ENCODE results near the gene GPR39.
"Not testable (repeated sequence)": the region's sequence is repeated elsewhere in the genome, so short reads cannot be mapped to it uniquely, and the experiment has no call there.

Gene GPR39

DNA sequence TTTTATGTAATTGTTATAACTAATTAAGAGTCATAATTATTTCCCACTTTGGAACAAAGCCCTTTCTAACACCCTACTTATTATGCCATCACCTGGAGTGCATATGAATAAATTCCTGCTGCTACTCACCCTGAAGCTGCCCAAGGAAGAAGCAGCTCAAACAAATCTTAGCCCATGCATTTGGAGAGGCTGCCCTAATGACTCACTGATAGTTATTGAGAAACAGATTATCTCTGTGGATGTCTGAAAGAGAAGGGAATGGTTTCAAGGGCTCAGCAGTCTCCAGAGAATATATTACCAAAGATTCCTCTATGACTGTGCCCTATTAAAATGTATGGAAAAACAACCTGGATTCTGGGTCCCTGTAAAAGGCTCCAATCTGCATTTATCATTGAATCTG, 81.0 kb downstream of the GPR39 start:
- ATAC-seq (replicated peaks), result no peak
- H3K4me1 Mint-ChIP-seq (ENCODE audit: low read depth in 2 of 2), result no peaks in the 10 kb centered on the region

GRCh38 chr2:132503701-132504100, 87.1 kb downstream of the GPR39 start:
- ATAC-seq (replicated peaks) (no peak), DNase-seq (no peak)
- Mint-ChIP-seq H3K27ac (no peak overlapping the region), H3K36me3 (ENCODE audit: insufficient read depth) (no peaks in the 10 kb centered on the region), H3K4me3 (no peak overlapping the region), H3K4me1 (ENCODE audit: low read depth in 2 of 2) (no peaks in the 10 kb centered on the region), H3K27me3 (no peaks in the 10 kb centered on the region), H3K9me3 (peaks cover 9 to 29% of the 10 kb centered on the region in 2 donors)

More for the DNA sequence above, 81.0 kb downstream of the GPR39 start:
- H3K4me3 Mint-ChIP-seq, result no peak overlapping the region
- no peaks in the 10 kb centered on the region for H3K27me3 Mint-ChIP-seq
- DNase-seq, result no peak
- no peak overlapping the region for H3K27ac Mint-ChIP-seq
- H3K36me3 Mint-ChIP-seq (ENCODE audit: insufficient read depth), result no peaks in the 10 kb centered on the region
- H3K9me3 Mint-ChIP-seq, result peaks cover 7 to 37% of the 10 kb centered on the region in 2 donors

GRCh38 chr2:132515010-132515409, 98.4 kb downstream of the GPR39 start:
- no peaks in the 10 kb centered on the region for H3K4me1 Mint-ChIP-seq (ENCODE audit: low read depth in 2 of 2)
- peaks cover 8 to 9% of the 10 kb centered on the region in 2 donors for H3K9me3 Mint-ChIP-seq
- H3K27me3 Mint-ChIP-seq, result no peaks in the 10 kb centered on the region
- H3K4me3 Mint-ChIP-seq, result no peak overlapping the region
- no peak overlapping the region for H3K27ac Mint-ChIP-seq
- DNase-seq (no peak), ATAC-seq (replicated peaks) (no peak)
- no peaks in the 10 kb centered on the region for H3K36me3 Mint-ChIP-seq (ENCODE audit: insufficient read depth)

DNA sequence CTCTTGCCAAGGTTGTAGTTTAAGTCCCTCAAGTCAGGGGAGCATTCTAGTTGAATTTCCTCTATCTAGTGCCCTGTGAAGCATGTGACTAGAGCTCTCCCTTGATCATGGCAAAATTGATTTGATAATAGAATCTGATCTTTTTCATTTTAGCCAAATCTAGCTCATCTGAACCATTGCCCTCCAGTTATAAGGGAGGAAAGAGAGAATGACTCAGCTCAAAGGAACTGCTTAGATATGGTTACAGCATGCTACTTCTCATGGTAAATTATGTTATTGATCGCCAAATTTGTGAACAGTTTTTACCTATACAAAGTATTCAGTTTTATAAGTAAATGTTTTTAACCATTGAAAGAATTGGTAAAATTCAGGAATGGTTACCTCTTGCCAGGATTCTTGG, 100.8 kb downstream of the GPR39 start:
- no peaks in the 10 kb centered on the region for H3K36me3 Mint-ChIP-seq (ENCODE audit: insufficient read depth)

GRCh38 chr2:132518302-132518701, 101.7 kb downstream of the GPR39 start:
- Mint-ChIP-seq H3K9me3 (peaks cover 10 to 24% of the 10 kb centered on the region in 2 donors), H3K4me1 (ENCODE audit: low read depth in 2 of 2) (no peaks in the 10 kb centered on the region), H3K4me3 (no peak overlapping the region), H3K36me3 (ENCODE audit: insufficient read depth) (no peaks in the 10 kb centered on the region), H3K27me3 (no peaks in the 10 kb centered on the region), H3K27ac (no peak overlapping the region)
- DNase-seq (no peak), ATAC-seq (replicated peaks) (no peak)

More for the DNA sequence above, 100.8 kb downstream of the GPR39 start:
- Mint-ChIP-seq H3K4me1 (ENCODE audit: low read depth in 2 of 2) (no peaks in the 10 kb centered on the region), H3K27ac (no peak overlapping the region), H3K4me3 (no peak overlapping the region), H3K9me3 (peaks cover 10 to 21% of the 10 kb centered on the region in 2 donors), H3K27me3 (no peaks in the 10 kb centered on the region)
- ATAC-seq (replicated peaks), result no peak
- no peak for DNase-seq

DNA sequence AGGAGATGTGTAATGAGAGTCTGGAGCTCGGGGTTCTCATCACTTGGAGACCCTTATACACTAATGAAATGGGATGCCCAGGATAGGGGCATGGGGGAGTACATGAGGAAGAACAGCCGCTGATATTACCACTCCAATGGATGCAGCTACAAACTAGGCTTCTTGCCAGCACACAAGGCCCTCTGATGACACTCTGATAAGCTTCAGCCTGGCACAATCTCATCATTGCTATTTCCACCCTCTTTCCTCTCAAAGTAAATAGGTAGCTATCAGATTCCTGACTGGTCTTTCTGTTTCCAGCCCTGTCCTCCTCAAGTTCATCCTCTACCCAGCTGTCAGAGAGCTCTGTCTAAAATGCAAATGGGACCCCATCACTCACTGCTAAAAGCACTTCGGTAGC, 103.0 kb downstream of the GPR39 start:
- H3K27me3 Mint-ChIP-seq, result no peaks in the 10 kb centered on the region
- DNase-seq (no peak), ATAC-seq (replicated peaks) (no peak)
- no peaks in the 10 kb centered on the region for H3K4me1 Mint-ChIP-seq (ENCODE audit: low read depth in 2 of 2)
- H3K4me3 Mint-ChIP-seq, result no peak overlapping the region
- H3K36me3 Mint-ChIP-seq (ENCODE audit: insufficient read depth), result no peaks in the 10 kb centered on the region
- peaks cover 10 to 19% of the 10 kb centered on the region in 2 donors for H3K9me3 Mint-ChIP-seq
- H3K27ac Mint-ChIP-seq, result no peak overlapping the region

DNA sequence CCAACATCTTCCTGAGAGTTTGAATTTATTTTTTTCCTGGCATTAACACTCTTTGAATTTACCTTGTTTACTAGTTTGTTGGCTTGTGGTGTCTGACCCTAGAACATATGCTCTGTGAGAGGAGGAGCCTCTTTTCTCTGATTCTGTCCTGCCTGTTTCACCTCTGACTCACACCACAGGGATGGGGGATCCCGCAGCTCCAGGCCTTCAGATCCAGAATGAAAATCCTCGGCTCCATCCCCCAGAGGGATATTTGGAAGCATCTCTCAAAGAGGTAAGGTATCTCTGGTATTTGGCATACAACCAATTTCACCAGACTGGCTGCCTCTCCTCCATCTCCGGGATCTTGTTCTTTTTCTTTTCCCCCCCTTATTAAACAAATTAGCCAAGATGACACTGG, 104.7 kb downstream of the GPR39 start:
- Mint-ChIP-seq H3K36me3 (ENCODE audit: insufficient read depth) (no peaks in the 10 kb centered on the region), H3K27me3 (no peaks in the 10 kb centered on the region), H3K9me3 (peaks cover 6 to 16% of the 10 kb centered on the region in 2 donors), H3K4me1 (ENCODE audit: low read depth in 2 of 2) (no peaks in the 10 kb centered on the region), H3K27ac (no peak overlapping the region), H3K4me3 (no peak overlapping the region)
- ATAC-seq (replicated peaks), result no peak
- DNase-seq, result no peak

DNA sequence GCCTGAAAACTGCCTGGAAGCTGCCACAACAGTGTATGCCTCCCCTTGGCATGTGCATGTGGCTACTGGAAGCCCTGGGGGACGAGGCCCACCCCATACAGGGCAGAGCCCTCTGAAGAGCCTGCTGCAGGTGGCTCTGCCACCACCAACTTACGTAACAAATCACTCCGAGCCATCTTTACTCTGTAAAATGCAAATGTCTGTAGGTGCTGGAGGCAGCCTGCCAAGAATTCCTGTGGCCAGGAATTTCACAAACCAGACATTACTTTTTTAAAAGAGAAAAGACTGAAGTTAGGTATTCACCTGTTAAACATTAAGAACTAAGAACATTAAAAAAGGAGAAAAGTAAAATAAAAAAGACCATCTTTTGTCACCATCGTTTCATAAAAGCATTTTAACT, 106.3 kb downstream of the GPR39 start:
- H3K4me1 Mint-ChIP-seq (ENCODE audit: low read depth in 2 of 2), result no peaks in the 10 kb centered on the region
- DNase-seq, result no peak
- no peaks in the 10 kb centered on the region for H3K36me3 Mint-ChIP-seq (ENCODE audit: insufficient read depth)
- H3K9me3 Mint-ChIP-seq, result peaks cover 4 to 23% of the 10 kb centered on the region in 2 donors
- H3K4me3 Mint-ChIP-seq, result no peak overlapping the region
- no peak overlapping the region for H3K27ac Mint-ChIP-seq
- ATAC-seq (replicated peaks), result no peak
- no peaks in the 10 kb centered on the region for H3K27me3 Mint-ChIP-seq

DNA sequence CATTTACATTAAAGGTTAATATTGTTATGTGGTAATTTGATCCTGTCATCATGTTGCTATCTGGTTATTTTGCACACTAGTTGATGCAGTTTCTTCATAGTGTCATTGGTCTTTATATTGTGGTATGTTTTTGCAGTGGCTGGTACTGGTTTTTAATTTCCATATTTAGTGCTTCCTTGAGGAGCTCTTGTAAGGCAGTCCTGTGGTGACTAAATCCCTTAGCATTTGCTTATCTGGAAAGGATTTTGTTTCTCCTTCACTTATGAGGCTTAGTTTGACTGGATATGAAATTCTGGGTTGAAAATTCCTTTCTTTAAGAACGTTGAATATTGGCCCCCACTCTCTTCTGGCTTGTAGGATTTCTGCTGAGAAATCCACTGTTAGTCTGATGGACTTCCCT, 120.5 kb downstream of the GPR39 start:
- H3K4me3 Mint-ChIP-seq; H3K4me1 Mint-ChIP-seq (ENCODE audit: low read depth in 2 of 2); H3K27ac Mint-ChIP-seq; H3K27me3 Mint-ChIP-seq; ATAC-seq (replicated peaks); H3K36me3 Mint-ChIP-seq (ENCODE audit: insufficient read depth); DNase-seq: not testable (repeated sequence)
- peaks cover 15 to 16% of the 10 kb centered on the region in 2 donors for H3K9me3 Mint-ChIP-seq

GRCh38 chr2:132538331-132538855, 121.8 kb downstream of the GPR39 start:
- DNase-seq (no peak), ATAC-seq (replicated peaks) (no peak)
- Mint-ChIP-seq H3K4me3 (no peak overlapping the region), H3K27me3 (no peaks in the 10 kb centered on the region), H3K27ac (no peak overlapping the region), H3K4me1 (ENCODE audit: low read depth in 2 of 2) (no peaks in the 10 kb centered on the region), H3K36me3 (ENCODE audit: insufficient read depth) (no peaks in the 10 kb centered on the region), H3K9me3 (peaks cover 13 to 16% of the 10 kb centered on the region in 2 donors)

DNA sequence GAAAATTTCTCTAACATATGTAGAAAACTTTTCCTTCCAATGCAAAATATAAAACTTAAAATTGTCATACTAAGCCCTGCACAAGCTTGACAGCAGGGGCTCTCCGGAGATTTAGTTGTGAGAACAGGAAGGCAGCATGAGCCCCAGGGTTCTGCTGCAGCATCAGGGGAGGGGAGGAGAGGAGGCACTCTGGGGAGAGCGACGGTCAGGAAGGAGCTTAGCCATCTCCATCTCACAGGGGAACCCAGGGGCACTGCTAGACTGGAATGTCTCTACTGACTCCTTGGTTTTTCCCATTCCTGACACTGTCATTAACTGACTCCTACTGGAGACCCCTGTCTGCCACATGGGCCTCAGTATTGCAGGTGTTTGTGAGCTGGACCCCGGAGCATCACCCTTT, 123.6 kb downstream of the GPR39 start:
- no peak for ATAC-seq (replicated peaks)
- Mint-ChIP-seq H3K27me3 (no peaks in the 10 kb centered on the region), H3K36me3 (ENCODE audit: insufficient read depth) (no peaks in the 10 kb centered on the region), H3K27ac (no peak overlapping the region), H3K4me1 (ENCODE audit: low read depth in 2 of 2) (no peaks in the 10 kb centered on the region), H3K4me3 (no peak overlapping the region), H3K9me3 (peaks cover 10 to 16% of the 10 kb centered on the region in 2 donors)
- no peak for DNase-seq

DNA sequence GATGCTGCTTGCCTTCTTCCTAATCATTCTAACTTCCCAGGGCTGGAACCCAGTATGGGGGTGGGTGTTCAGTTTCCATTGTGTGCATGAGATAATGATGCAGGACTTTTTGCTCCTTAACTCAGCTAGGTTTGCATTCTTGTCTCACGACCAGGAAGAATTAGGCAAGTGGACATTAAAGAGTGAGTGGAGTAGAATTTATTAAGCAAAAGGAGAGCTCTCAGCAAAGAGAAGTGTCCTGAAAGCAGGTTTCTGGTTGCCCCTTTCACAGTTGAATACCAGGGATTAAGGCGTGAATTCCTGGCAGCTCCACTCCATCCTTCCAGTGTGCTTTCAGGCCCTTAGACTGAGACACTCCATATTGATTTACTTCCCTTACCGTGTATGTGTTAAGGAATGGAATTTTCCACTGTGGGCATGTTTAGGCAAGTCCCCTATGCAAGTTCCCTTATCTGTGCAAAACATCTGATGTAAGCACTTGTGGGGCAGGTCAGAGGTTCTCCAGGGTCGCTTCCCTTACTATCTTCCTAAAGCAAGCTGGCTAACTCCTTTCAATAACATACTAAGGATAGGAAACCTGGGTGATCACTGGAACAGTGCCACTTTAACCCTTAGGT, 126.5 kb downstream of the GPR39 start:
- Mint-ChIP-seq H3K4me1 (ENCODE audit: low read depth in 2 of 2) (no peaks in the 10 kb centered on the region), H3K36me3 (ENCODE audit: insufficient read depth) (no peaks in the 10 kb centered on the region), H3K27ac (no peak overlapping the region), H3K9me3 (peaks cover 0 to 2% of the 10 kb centered on the region in 2 donors), H3K4me3 (no peak overlapping the region), H3K27me3 (no peaks in the 10 kb centered on the region)
- no peak for ATAC-seq (replicated peaks)
- DNase-seq, result no peak

- no peak for DNase-seq
- Mint-ChIP-seq H3K27me3 (no peaks in the 10 kb centered on the region), H3K27ac (no peak overlapping the region), H3K4me1 (ENCODE audit: low read depth in 2 of 2) (no peaks in the 10 kb centered on the region), H3K9me3 (no peaks in the 10 kb centered on the region), H3K36me3 (ENCODE audit: insufficient read depth) (peaks cover 2% of the 10 kb centered on the region), H3K4me3 (no peak overlapping the region)
- no peak for ATAC-seq (replicated peaks)
These were observed 127.5 kb downstream of the GPR39 start for GRCh38 chr2:132544006-132544630.

DNA sequence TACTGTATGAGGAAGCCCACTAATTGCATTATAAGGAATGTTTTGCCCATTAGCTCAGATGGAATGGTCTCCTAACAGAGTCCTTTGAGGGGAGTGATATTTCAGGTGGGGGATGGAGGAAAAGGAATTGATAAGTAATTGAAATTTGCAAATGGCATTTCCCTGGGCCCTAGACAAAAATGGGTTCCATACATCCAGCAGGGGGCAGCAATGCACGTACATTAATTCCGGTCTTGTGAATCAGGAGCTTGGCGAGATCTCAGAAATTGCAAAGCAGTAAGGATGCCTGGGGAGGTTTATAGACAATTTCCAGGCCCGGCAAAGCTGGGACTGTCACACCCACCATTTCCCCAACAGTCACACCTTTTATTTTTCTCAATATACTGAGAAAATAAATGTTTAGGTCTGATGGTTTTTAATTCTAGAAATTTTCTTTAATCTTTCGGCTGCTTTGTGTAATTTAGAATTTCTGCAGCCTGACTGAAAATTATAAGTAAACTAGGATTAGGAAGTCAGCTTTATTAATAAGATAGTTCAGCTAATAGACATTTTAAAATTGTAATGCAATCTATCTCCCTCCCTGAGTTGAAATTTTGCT, 130.6 kb downstream of the GPR39 start:
- Mint-ChIP-seq H3K9me3 (peaks cover 0 to 7% of the 10 kb centered on the region in 2 donors), H3K4me1 (ENCODE audit: low read depth in 2 of 2) (no peaks in the 10 kb centered on the region), H3K27ac (no peak overlapping the region), H3K36me3 (ENCODE audit: insufficient read depth) (peaks cover 3% of the 10 kb centered on the region), H3K4me3 (no peak overlapping the region), H3K27me3 (no peaks in the 10 kb centered on the region)
- no peak for DNase-seq
- ATAC-seq (replicated peaks), result no peak
